OCI-LY7 (cell line): Measurements from ENCODE around the gene PIP5K1C.

Experiments
- EZH2phosphoT487 ChIP-seq: fragments of 200-600 bp; sonication (generic); IDR thresholded peaks from 2 replicates; pipeline ENCODE4 v1.6.1; 2018; ENCODE audit warnings: low read depth, borderline replicate concordance, mild to moderate bottlenecking, mixed run types, antibody characterized with exemption, low read length, moderate library complexity, mixed read lengths
- TF ChIP-seq, protein P1 (sequence below): fragments of 200-600 bp; sonication (generic); conservative IDR thresholded peaks from 2 replicates; pipeline ENCODE4 v1.5.1; 2014; ENCODE audit warnings: mild to moderate bottlenecking, antibody characterized with exemption, low read length, moderate library complexity, mixed read lengths

DNA sequence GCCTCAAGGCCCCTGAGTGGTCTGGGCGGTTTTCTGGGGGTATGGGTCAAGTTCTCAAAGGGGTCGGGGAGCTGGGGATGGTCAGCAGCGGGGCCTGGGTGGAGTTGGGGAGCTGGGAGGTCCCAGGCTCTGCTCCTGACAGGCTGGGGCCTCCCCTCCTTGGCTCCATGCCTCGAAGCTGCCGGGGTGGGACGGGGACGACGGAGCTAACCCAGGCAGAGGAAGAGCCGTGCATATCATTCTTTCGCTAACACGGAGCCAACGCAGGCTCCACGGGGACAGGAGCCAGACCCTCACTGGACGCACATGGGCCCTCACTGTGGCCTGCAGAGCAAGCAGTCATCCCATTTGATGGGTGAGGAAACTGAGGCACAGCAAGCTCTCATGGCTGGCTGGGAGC lies 47.8 kb downstream of the PIP5K1C start:
- TF ChIP-seq, protein P1, sequence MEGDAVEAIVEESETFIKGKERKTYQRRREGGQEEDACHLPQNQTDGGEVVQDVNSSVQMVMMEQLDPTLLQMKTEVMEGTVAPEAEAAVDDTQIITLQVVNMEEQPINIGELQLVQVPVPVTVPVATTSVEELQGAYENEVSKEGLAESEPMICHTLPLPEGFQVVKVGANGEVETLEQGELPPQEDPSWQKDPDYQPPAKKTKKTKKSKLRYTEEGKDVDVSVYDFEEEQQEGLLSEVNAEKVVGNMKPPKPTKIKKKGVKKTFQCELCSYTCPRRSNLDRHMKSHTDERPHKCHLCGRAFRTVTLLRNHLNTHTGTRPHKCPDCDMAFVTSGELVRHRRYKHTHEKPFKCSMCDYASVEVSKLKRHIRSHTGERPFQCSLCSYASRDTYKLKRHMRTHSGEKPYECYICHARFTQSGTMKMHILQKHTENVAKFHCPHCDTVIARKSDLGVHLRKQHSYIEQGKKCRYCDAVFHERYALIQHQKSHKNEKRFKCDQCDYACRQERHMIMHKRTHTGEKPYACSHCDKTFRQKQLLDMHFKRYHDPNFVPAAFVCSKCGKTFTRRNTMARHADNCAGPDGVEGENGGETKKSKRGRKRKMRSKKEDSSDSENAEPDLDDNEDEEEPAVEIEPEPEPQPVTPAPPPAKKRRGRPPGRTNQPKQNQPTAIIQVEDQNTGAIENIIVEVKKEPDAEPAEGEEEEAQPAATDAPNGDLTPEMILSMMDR: no peak
- TF ChIP-seq EZH2phosphoT487: no peak
